CD4-positive, alpha-beta T cell (primary cell): ENCODE results near the gene SRGAP2B. TPM values are rescaled to one million over a fixed set of nuclear protein-coding genes. Genes with fewer than 3 reads are reported as not detected.
"Not testable (repeated sequence)": the region's sequence is repeated elsewhere in the genome, so short reads cannot be mapped to it uniquely, and the experiment has no call there.

Source experiments
- ATAC-seq: fragments of 200-7000 bp; cut with Tn5 transposase; one replicate; pipeline ENCODE4 v1.10.0; 2022; ENCODE audit warnings: mild to moderate bottlenecking; ENCODE audit not compliant: poor library complexity
- CTCF ChIA-PET: fragments of 350-600 bp; sonication (Branson Sonifier 250); formaldehyde crosslinking; loops from one replicate; lab custom pipeline; 2021; ENCODE audit warnings: antibody characterized with exemption, inconsistent platforms; lab: Charles Lee
- POLR2A ChIA-PET: fragments of 350-600 bp; sonication (Branson Sonifier 250); formaldehyde crosslinking; loops from one replicate; lab custom pipeline; 2021; ENCODE audit warnings: antibody characterized with exemption, inconsistent platforms; lab: Charles Lee
- DNase-seq, 14 experiments: peaks; one replicate each; pipeline ENCODE4 v3.0.0-alpha.2; 2013 to 2020; ENCODE audit warnings: mixed read lengths in 2 of 14
- H3K27ac ChIP-seq, 2 donors: one replicate each; pipeline versions ENCODE4 v1.5.1 to v1.7.0; 2013; ENCODE audit warnings: low read length in 2 of 2, low read depth in 1 of 2, mild to moderate bottlenecking in 1 of 2
- H3K27me3 ChIP-seq, 2 experiments: 1 replicate in 1 of 2; 2 replicates in 1 of 2; pipeline versions ENCODE4 v1.6.1 to v1.7.0; 2013; ENCODE audit warnings: low read length in 2 of 2, control low read depth in 1 of 2, mild to moderate bottlenecking in 1 of 2, moderate library complexity in 1 of 2; ENCODE audit not compliant: insufficient read depth in 2 of 2, control insufficient read depth in 1 of 2
- H3K36me3 ChIP-seq: one replicate; pipeline ENCODE4 v1.6.1; 2013; ENCODE audit warnings: low read length, control low read depth; ENCODE audit not compliant: insufficient read depth
- H3K4me1 ChIP-seq: one replicate; pipeline ENCODE4 v1.6.1; 2013; ENCODE audit warnings: low read length, control low read depth; ENCODE audit not compliant: insufficient read depth
- H3K4me3 ChIP-seq: one replicate; pipeline ENCODE4 v1.5.1; 2013; ENCODE audit warnings: mild to moderate bottlenecking, low read length, moderate library complexity
- H3K9me3 ChIP-seq, 2 experiments: 1 replicate in 1 of 2; 2 replicates in 1 of 2; pipeline versions ENCODE4 v1.6.1 to v1.7.0; 2013; ENCODE audit warnings: low read length in 2 of 2, mild to moderate bottlenecking in 2 of 2, control low read depth in 1 of 2, moderate library complexity in 1 of 2; ENCODE audit not compliant: control insufficient read depth in 1 of 2, insufficient read depth in 1 of 2
- H3K27ac Mint-ChIP-seq: one replicate; pipeline ENCODE4 v1.8.0; 2020; ENCODE audit warnings: mixed read lengths
- H3K27me3 Mint-ChIP-seq: one replicate; pipeline ENCODE4 v1.8.0; 2021; ENCODE audit warnings: mixed read lengths
- H3K36me3 Mint-ChIP-seq: one replicate; pipeline ENCODE4 v1.8.0; 2021; ENCODE audit warnings: low read depth, mixed read lengths
- H3K4me1 Mint-ChIP-seq: one replicate; pipeline ENCODE4 v1.8.0; 2021; ENCODE audit warnings: low read depth, mixed read lengths
- H3K4me3 Mint-ChIP-seq: one replicate; pipeline ENCODE4 v1.8.0; 2020; ENCODE audit warnings: mild to moderate bottlenecking, mixed read lengths
- H3K9me3 Mint-ChIP-seq: one replicate; pipeline ENCODE4 v1.8.0; 2020; ENCODE audit warnings: mixed read lengths
- intact Hi-C, 2 experiments: fragments of 100-400 bp; cut with DNase I in 1 of 2; cut with micrococcal nuclease in 1 of 2; formaldehyde crosslinking; loops; one replicate each; pipeline versions ENCODE4 v1.15.1 to v1.9.0; 2023 to 2025; cut with DNase I, micrococcal nuclease
- total RNA-seq, 174 experiments: library from RNA in 2 of 174; stranded (reverse) in 2 of 174; gene quantifications; one replicate each; pipeline ENCODE4 v1.2.3 and lab custom pipeline; 2021 to 2026

The SRGAP2B gene
- total RNA-seq, 2 experiments from 2014 or later: 11.4 to 11.6 TPM

GRCh38 chr1:145019709-145020108 lies 75.4 kb downstream of the SRGAP2B start:
- CTCF ChIA-PET, H3K4me1 ChIP-seq, H3K36me3 Mint-ChIP-seq, H3K27me3 Mint-ChIP-seq, intact Hi-C loops, ATAC-seq, H3K4me3 ChIP-seq, POLR2A ChIA-PET, H3K9me3 Mint-ChIP-seq, H3K9me3 ChIP-seq, H3K27ac Mint-ChIP-seq, H3K27me3 ChIP-seq, H3K4me3 Mint-ChIP-seq, H3K27ac ChIP-seq, H3K36me3 ChIP-seq, H3K4me1 Mint-ChIP-seq, DNase-seq: not testable (repeated sequence)

DNA sequence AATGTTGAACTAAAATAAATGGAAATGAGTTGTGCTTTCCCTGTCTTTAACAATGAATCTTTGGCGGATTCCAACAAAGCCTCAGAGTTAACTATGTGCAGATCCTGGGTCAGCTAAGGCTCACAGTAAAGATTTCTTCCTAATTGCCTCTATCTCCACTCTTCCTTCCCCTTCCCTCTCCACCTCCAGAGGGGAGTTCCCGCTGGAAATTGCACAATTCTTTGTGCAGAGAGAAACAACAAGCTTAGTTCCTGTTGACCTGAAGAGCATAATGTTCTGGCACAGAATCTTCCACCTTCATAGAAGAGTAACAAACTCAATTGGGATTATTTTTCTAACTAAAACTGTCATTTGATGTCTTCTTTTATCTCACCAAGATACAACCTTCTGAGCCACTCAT lies 77.4 kb downstream of the SRGAP2B start:
- H3K36me3 Mint-ChIP-seq, H3K36me3 ChIP-seq, H3K9me3 ChIP-seq, H3K4me3 ChIP-seq, intact Hi-C loops, DNase-seq, H3K4me1 Mint-ChIP-seq, ATAC-seq, CTCF ChIA-PET, H3K27me3 ChIP-seq, H3K4me3 Mint-ChIP-seq, H3K9me3 Mint-ChIP-seq, POLR2A ChIA-PET, H3K27me3 Mint-ChIP-seq, H3K27ac Mint-ChIP-seq, H3K4me1 ChIP-seq, H3K27ac ChIP-seq: not testable (repeated sequence)

DNA sequence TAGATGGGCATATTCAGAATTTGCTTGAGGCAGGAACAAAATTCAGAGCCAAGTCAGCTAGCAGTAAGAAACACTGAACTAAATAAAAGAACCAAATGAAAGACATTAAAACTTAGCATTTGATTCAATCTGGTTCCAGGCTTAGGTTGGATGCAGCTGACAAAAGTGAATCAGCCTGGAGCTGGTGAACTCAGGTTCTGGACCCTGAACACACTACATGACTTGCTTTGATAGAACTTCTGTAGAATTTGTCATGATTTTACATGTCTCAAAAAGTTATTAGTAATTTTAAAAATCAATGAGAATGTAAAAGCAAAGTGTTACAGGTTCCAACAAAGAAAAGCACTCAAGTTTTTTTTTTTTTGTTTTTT lies 78.7 kb downstream of the SRGAP2B start:
- not testable (repeated sequence) for H3K27me3 Mint-ChIP-seq

GRCh38 chr1:145015744-145016491 lies 79.2 kb downstream of the SRGAP2B start:
- ATAC-seq: not testable (repeated sequence)

More for the DNA sequence above, 78.7 kb downstream of the SRGAP2B start:
- H3K9me3 Mint-ChIP-seq, ATAC-seq, CTCF ChIA-PET, H3K27ac ChIP-seq, H3K36me3 Mint-ChIP-seq, H3K4me1 Mint-ChIP-seq, H3K4me3 ChIP-seq, H3K4me3 Mint-ChIP-seq, DNase-seq, POLR2A ChIA-PET, H3K4me1 ChIP-seq, intact Hi-C loops, H3K27me3 ChIP-seq, H3K36me3 ChIP-seq, H3K9me3 ChIP-seq, H3K27ac Mint-ChIP-seq: not testable (repeated sequence)

DNA sequence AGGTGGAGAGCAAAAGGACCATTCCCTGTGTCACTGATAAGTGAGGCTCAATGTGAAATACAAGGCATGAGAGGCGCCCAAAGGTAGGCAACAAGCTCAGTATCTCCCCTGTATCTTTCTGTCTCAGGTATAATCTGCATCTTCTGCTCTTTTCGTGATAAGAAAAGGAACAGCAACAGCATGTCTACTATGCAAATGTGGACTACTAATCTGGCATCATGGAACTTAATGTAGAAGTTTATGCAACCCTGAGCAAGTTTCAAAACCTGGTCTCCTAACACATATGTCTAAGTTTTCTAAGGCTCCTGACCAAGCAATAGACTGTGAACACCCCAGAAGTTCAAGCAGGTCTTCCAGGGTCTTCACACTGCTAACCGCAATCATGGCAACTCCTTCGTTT lies 81.8 kb downstream of the SRGAP2B start:
- H3K4me1 Mint-ChIP-seq, H3K4me3 ChIP-seq, H3K9me3 ChIP-seq, POLR2A ChIA-PET, H3K27me3 ChIP-seq, DNase-seq, intact Hi-C loops, H3K4me1 ChIP-seq, H3K36me3 ChIP-seq, H3K27me3 Mint-ChIP-seq, H3K9me3 Mint-ChIP-seq, H3K36me3 Mint-ChIP-seq, CTCF ChIA-PET, H3K27ac ChIP-seq, ATAC-seq, H3K27ac Mint-ChIP-seq, H3K4me3 Mint-ChIP-seq: not testable (repeated sequence)

More at GRCh38 chr1:145015744-145016491, 79.2 kb downstream of the SRGAP2B start:
- H3K4me3 Mint-ChIP-seq, H3K36me3 Mint-ChIP-seq, H3K27me3 ChIP-seq, H3K4me3 ChIP-seq, DNase-seq, POLR2A ChIA-PET, H3K4me1 ChIP-seq, H3K9me3 Mint-ChIP-seq, H3K27ac Mint-ChIP-seq, intact Hi-C loops, H3K4me1 Mint-ChIP-seq, H3K36me3 ChIP-seq, CTCF ChIA-PET, H3K27me3 Mint-ChIP-seq, H3K9me3 ChIP-seq, H3K27ac ChIP-seq: not testable (repeated sequence)

- H3K27me3 ChIP-seq, CTCF ChIA-PET, H3K36me3 Mint-ChIP-seq, DNase-seq, H3K27ac ChIP-seq, H3K9me3 Mint-ChIP-seq, POLR2A ChIA-PET, intact Hi-C loops, H3K4me1 ChIP-seq, H3K27ac Mint-ChIP-seq, ATAC-seq, H3K4me1 Mint-ChIP-seq, H3K27me3 Mint-ChIP-seq, H3K9me3 ChIP-seq, H3K4me3 ChIP-seq, H3K4me3 Mint-ChIP-seq, H3K36me3 ChIP-seq: not testable (repeated sequence)
These were observed 83.3 kb downstream of the SRGAP2B start for GRCh38 chr1:145011811-145012210.

DNA sequence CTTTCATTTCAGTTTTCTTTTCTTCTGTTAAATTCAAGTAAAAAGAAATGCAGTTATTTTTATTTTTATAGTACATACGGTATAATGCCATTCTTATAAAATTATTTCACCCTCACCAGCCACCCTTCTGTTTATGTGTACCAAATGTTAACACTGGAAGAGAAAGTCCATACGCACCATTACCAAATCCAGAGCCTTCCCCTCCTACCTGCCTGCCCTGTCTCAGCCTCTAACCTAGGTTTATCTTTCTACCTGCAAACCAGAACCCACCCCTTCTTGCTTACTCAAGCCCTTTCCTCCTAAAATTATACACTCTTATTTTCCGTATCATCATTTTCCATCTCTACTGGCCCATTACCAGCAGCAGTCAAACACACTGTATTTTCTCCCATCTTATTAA lies 84.5 kb downstream of the SRGAP2B start:
- H3K27ac Mint-ChIP-seq, intact Hi-C loops, ATAC-seq, H3K27me3 ChIP-seq, H3K4me3 Mint-ChIP-seq, H3K4me3 ChIP-seq, H3K4me1 ChIP-seq, CTCF ChIA-PET, H3K27me3 Mint-ChIP-seq, H3K36me3 ChIP-seq, H3K36me3 Mint-ChIP-seq, H3K4me1 Mint-ChIP-seq, POLR2A ChIA-PET, H3K9me3 ChIP-seq, H3K9me3 Mint-ChIP-seq, H3K27ac ChIP-seq: not testable (repeated sequence)
- peak in 1 of 14 experiments; percentile 0 for DNase-seq
